Measurements from ENCODE around the gene ARHGAP42. TPM values are rescaled to one million over a fixed set of nuclear protein-coding genes. Genes with fewer than 3 reads are reported as not detected.

ARHGAP42 gene
- total RNA-seq, 4 donors from 2014 or later: 7.6 to 22.2 (median 14.6) TPM

- no peak for DNase-seq (ENCODE audit: low spot score in 2 of 2)
- no peak overlapping the region for H3K4me3 ChIP-seq (ENCODE audit: low read depth, poor library complexity, severe bottlenecking)
- TF ChIP-seq, protein P1, sequence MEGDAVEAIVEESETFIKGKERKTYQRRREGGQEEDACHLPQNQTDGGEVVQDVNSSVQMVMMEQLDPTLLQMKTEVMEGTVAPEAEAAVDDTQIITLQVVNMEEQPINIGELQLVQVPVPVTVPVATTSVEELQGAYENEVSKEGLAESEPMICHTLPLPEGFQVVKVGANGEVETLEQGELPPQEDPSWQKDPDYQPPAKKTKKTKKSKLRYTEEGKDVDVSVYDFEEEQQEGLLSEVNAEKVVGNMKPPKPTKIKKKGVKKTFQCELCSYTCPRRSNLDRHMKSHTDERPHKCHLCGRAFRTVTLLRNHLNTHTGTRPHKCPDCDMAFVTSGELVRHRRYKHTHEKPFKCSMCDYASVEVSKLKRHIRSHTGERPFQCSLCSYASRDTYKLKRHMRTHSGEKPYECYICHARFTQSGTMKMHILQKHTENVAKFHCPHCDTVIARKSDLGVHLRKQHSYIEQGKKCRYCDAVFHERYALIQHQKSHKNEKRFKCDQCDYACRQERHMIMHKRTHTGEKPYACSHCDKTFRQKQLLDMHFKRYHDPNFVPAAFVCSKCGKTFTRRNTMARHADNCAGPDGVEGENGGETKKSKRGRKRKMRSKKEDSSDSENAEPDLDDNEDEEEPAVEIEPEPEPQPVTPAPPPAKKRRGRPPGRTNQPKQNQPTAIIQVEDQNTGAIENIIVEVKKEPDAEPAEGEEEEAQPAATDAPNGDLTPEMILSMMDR (IDR thresholded peaks at IDR 0.05): no peak
- no peak for TF ChIP-seq POLR2A (IDR thresholded peaks at IDR 0.05)
- intact Hi-C loops (cut with DNase I; ENCODE audit: low total_unique reads): no loop called here
- WGBS, 2 donors: 70 to 74% methylated on average over 2 of the region's 2 CpGs
Observed at GRCh38 chr11:100794446-100794845, 107.4 kb downstream of the ARHGAP42 start.

DNA sequence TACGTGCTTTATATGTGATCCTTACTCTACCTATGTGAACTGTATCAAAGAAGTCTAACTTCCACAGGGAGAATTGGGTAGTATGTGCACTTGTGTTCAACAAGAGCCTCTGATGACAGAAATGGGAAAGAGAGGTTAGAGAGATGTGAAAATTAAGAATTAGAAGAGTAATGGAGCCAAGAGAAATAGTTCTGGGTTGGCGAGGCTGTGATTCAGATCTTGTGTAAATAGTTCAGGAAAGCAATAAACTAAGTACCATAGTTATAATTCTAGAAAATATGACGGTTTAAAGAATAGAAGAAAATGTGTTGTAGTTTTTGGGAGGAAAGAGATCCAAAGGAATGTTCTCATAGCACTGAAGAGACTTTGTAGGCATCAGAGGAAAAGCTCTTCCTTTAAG lies 112.4 kb downstream of the ARHGAP42 start:
- TF ChIP-seq, protein P1 (IDR thresholded peaks at IDR 0.05): no peak
- H3K4me3 ChIP-seq (ENCODE audit: low read depth, poor library complexity, severe bottlenecking): no peak overlapping the region
- intact Hi-C loops (cut with DNase I; ENCODE audit: low total_unique reads): no loop called here
- DNase-seq (ENCODE audit: low spot score in 2 of 2): no peak
- 81 to 87% methylated on average over 3 of the region's 3 CpGs for WGBS, 2 donors

DNA sequence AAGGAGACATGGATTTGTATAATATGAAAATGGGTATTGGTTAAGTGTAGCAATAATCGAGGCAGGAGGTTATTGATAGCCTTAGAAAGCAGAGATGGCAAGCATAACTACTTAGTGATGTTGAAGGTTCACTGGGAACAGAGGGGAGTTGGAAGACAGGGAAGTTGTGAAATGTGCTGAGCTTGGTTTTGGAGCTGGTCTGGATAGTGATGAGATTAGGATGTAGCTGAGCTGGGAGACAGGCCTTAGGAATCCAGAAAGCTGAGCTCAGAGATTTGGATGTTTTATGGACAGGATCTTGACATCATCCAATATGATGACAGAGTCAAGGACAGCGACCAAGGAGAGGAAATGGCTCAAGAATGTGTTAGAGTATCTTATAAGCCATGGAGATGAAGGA lies 113.1 kb downstream of the ARHGAP42 start:
- intact Hi-C loops (cut with DNase I; ENCODE audit: low total_unique reads): no loop called here
- no peak for DNase-seq (ENCODE audit: low spot score in 2 of 2)
- TF ChIP-seq, protein P1 (IDR thresholded peaks at IDR 0.05): no peak
- no peak for TF ChIP-seq POLR2A (IDR thresholded peaks at IDR 0.05)
- no peak overlapping the region for H3K4me3 ChIP-seq (ENCODE audit: low read depth, poor library complexity, severe bottlenecking)
- WGBS, 2 donors: 81 to 87% methylated on average over 2 of the region's 2 CpGs

- WGBS, 2 donors: 91 to 93% methylated on average over 3 of the region's 3 CpGs
- H3K4me3 ChIP-seq (ENCODE audit: low read depth, poor library complexity, severe bottlenecking): no peak overlapping the region
- intact Hi-C loops (cut with DNase I; ENCODE audit: low total_unique reads): no loop called here
- TF ChIP-seq, protein P1 (IDR thresholded peaks at IDR 0.05): no peak
- no peak for TF ChIP-seq POLR2A (IDR thresholded peaks at IDR 0.05)
- DNase-seq (ENCODE audit: low spot score in 2 of 2): no peak
Observed at GRCh38 chr11:100801225-100801999, 114.3 kb downstream of the ARHGAP42 start.

DNA sequence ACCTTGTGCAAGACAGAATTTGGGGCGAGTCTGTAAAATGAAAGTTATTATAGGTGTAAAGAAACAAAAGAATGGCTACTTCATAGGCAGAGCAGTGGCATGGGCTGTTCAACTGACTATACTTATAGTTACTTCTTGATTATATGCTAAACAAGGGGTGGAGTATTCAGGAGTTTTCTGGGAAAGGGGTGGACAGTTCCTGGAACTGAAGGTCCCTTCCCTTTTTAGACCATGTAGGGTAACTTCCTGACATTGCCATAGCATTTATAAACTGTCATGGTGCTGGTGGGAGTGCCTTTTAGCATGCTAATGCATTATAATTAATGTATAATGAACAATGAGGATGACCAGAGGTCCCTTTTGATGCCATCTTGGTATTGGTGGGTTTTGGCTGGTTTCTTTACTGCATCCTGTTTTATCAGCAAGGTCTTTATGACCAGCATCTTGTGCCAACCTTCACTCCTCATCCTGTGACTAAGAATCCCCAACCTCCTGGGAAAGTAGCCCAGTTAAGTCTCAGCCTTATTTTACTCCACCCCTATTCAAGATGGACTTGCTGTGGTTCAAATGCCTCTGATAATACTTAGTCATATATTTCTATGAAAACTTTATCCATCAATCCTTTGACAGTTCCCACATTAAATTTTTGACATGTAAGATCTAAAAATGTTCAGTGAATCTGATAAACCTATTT lies 118.6 kb downstream of the ARHGAP42 start:
- no peak for DNase-seq (ENCODE audit: low spot score in 2 of 2)
- intact Hi-C loops (cut with DNase I; ENCODE audit: low total_unique reads): no loop called here
- TF ChIP-seq, protein P1 (IDR thresholded peaks at IDR 0.05): no peak
- TF ChIP-seq POLR2A (IDR thresholded peaks at IDR 0.05): no peak
- 85 to 92% methylated on average over 1 of the region's 1 CpG for WGBS, 2 donors
- H3K4me3 ChIP-seq (ENCODE audit: low read depth, poor library complexity, severe bottlenecking): no peak overlapping the region
